Smooth muscle cell (in vitro differentiated cells): ENCODE measurements around the gene SPESP1. TPM values are rescaled to one million over a fixed set of nuclear protein-coding genes. Genes with fewer than 3 reads are reported as not detected.
"Not testable (repeated sequence)": the region's sequence is repeated elsewhere in the genome, so short reads cannot be mapped to it uniquely, and the experiment has no call there.

Experiments
- DNase-seq: peaks from one replicate; lab custom pipeline; 2025; ENCODE audit not compliant: unreplicated experiment; lab: John Stamatoyannopoulos, UW
- H2AFZ ChIP-seq: fragments of 200-600 bp; sonication (generic); 2 replicates; pipeline ENCODE4 v1.6.0; 2016; ENCODE audit warnings: antibody characterized with exemption, low read depth, mild to moderate bottlenecking
- H3F3A ChIP-seq: fragments of 200-600 bp; sonication (generic); 2 replicates; pipeline ENCODE4 v1.6.0; 2017; ENCODE audit warnings: antibody characterized with exemption, low read depth
- H3K27ac ChIP-seq: fragments of 200-600 bp; sonication (generic); 2 replicates; pipeline ENCODE4 v1.5.1; 2016; ENCODE audit warnings: low read depth, mild to moderate bottlenecking
- H3K27me3 ChIP-seq: fragments of 200-600 bp; sonication (generic); 2 replicates; pipeline ENCODE4 v1.6.1; 2016; ENCODE audit warnings: low read depth, mild to moderate bottlenecking
- H3K36me3 ChIP-seq: fragments of 200-600 bp; sonication (generic); 2 replicates; pipeline ENCODE4 v1.5.1; 2016; ENCODE audit warnings: low read depth
- H3K4me1 ChIP-seq: fragments of 200-600 bp; sonication (generic); 2 replicates; pipeline ENCODE4 v1.5.1; 2016; ENCODE audit warnings: low read depth
- H3K4me2 ChIP-seq: fragments of 200-600 bp; sonication (generic); 2 replicates; pipeline ENCODE4 v1.6.0; 2016; ENCODE audit warnings: mild to moderate bottlenecking
- H3K4me3 ChIP-seq: fragments of 200-600 bp; sonication (generic); 2 replicates; pipeline ENCODE4 v1.5.1; 2016; ENCODE audit warnings: mild to moderate bottlenecking
- H3K79me2 ChIP-seq: fragments of 200-600 bp; sonication (generic); 2 replicates; pipeline ENCODE4 v1.6.0; 2016; ENCODE audit warnings: low read depth, mild to moderate bottlenecking
- H3K9ac ChIP-seq: fragments of 200-600 bp; sonication (generic); 2 replicates; pipeline ENCODE4 v1.6.0; 2016; ENCODE audit warnings: low read depth
- H3K9me3 ChIP-seq: fragments of 200-600 bp; sonication (generic); replicated peaks from 2 replicates; pipeline ENCODE4 v1.5.1; 2016; ENCODE audit warnings: low read depth
- H4K20me1 ChIP-seq: fragments of 200-600 bp; sonication (generic); 2 replicates; pipeline ENCODE4 v1.6.0; 2016; ENCODE audit warnings: low read depth
- WGBS: methylation state at CpG from one replicate; pipeline ENCODE4 v1.1.7; 2016; ENCODE audit warnings: low lambda C conversion rate; 5-methylcytosine and 5-hydroxymethylcytosine counted together
- polyA plus RNA-seq: library from polyadenylated mRNA; unstranded; fragments of >200 nt; fragmentation: Nextera tagmentation; extraction: Ambion mirVana; gene quantifications from 2 replicates; pipeline ENCODE4 v1.2.1, GENCODE V29; 2016
- total RNA-seq: library from RNA; depleted of rRNA; stranded (reverse); fragments of >200 nt; gene quantifications from 2 replicates; pipeline ENCODE4 v1.2.3, GENCODE V29; 2014
- TF ChIP-seq, protein P1 (sequence below): fragments of 200-600 bp; sonication (generic); IDR thresholded peaks from 2 replicates; pipeline ENCODE4 v1.5.1; 2017; ENCODE audit warnings: borderline replicate concordance, mild to moderate bottlenecking, antibody characterized with exemption; ENCODE audit not compliant: insufficient read depth, poor library complexity, severe bottlenecking

Gene SPESP1
- total and polyA plus RNA-seq, 2 experiments from 2014 or later: not detected

DNA sequence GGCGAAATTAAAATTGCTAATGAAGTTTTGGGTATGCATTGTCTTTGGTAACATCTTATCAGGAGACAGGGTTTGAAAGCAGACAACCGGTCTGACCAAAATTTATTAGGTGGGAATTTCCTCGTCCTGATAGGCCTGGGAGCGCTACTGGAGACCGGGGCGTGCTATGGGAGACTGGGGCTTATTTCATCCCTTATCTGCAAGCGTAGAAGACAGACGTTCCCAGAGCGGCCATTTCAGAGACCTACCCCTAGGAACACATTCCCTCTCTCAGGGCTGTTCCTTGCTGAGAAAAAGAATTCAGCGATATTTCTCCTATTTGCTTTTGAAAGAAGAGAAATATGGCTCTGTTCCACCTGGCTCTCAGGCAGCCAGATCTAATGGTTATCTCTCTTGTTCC is 47.1 kb downstream of the SPESP1 start:
- not testable (repeated sequence) for H3K4me2 ChIP-seq, H4K20me1 ChIP-seq, H3K79me2 ChIP-seq, H3F3A ChIP-seq, H3K9ac ChIP-seq, H3K27me3 ChIP-seq, H3K9me3 ChIP-seq, H3K36me3 ChIP-seq, DNase-seq, H3K4me1 ChIP-seq, H3K4me3 ChIP-seq, H2AFZ ChIP-seq, H3K27ac ChIP-seq
- 90% methylated on average over 10 of the region's 10 CpGs for WGBS

DNA sequence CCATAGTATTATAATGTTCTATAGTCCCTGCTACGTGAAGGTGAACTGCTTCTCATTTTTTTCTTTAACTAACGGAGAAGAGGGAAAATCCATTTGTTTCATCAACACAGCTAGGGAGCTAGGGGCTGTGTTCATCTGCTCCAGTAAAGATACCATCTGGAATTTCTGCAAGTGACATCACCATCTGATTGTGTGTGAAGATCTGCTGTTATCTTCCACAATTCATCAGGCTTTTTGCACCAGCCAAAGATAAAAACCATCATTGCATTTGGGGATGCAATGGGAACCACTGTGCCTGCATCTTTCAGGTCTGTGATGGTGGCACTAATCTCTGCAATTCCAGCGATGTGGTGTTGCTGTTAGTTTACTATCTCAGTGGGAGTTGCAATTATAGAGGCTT is 48.7 kb downstream of the SPESP1 start:
- Histone ChIP-seq H3K4me2 (no peak overlapping the region), H3F3A (no peaks in the 10 kb centered on the region), H3K9ac (no peak overlapping the region), H3K27ac (no peak overlapping the region), H4K20me1 (no peaks in the 10 kb centered on the region), H3K4me3 (no peak overlapping the region), H3K36me3 (no peaks in the 10 kb centered on the region), H3K79me2 (no peaks in the 10 kb centered on the region), H3K9me3 (no peaks in the 10 kb centered on the region), H3K27me3 (no peaks in the 10 kb centered on the region), H3K4me1 (no peaks in the 10 kb centered on the region), H2AFZ (no peak overlapping the region)
- TF ChIP-seq, protein P1, sequence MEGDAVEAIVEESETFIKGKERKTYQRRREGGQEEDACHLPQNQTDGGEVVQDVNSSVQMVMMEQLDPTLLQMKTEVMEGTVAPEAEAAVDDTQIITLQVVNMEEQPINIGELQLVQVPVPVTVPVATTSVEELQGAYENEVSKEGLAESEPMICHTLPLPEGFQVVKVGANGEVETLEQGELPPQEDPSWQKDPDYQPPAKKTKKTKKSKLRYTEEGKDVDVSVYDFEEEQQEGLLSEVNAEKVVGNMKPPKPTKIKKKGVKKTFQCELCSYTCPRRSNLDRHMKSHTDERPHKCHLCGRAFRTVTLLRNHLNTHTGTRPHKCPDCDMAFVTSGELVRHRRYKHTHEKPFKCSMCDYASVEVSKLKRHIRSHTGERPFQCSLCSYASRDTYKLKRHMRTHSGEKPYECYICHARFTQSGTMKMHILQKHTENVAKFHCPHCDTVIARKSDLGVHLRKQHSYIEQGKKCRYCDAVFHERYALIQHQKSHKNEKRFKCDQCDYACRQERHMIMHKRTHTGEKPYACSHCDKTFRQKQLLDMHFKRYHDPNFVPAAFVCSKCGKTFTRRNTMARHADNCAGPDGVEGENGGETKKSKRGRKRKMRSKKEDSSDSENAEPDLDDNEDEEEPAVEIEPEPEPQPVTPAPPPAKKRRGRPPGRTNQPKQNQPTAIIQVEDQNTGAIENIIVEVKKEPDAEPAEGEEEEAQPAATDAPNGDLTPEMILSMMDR: no peak
- no peak for DNase-seq
- 64% methylated on average over 3 of the region's 3 CpGs for WGBS

DNA sequence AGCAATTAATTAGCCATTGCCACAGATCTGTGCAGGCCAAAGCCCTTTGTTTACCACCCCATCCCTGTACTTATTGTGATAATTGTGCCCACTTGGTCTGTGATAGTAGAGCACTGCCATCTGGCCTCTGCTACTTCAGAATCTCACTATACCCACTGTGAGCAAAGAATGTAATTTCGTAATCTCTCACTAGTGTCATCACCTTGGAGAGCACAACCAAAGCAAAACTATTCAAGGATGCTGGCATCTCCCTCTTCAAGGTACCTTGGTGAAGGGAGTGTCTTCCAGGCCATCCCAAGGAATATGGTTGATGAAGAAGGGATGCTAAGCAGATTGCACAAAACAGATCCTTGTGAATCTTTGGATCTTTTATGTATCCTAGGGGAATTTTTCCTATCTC is 49.5 kb downstream of the SPESP1 start:
- Histone ChIP-seq H3K27me3 (no peaks in the 10 kb centered on the region), H3K9me3 (no peaks in the 10 kb centered on the region), H4K20me1 (no peaks in the 10 kb centered on the region), H2AFZ (no peak overlapping the region), H3K4me1 (peaks cover 3% of the 10 kb centered on the region), H3K36me3 (no peaks in the 10 kb centered on the region), H3K4me3 (no peak overlapping the region), H3K4me2 (no peak overlapping the region), H3F3A (no peaks in the 10 kb centered on the region), H3K79me2 (no peaks in the 10 kb centered on the region), H3K27ac (no peak overlapping the region), H3K9ac (no peak overlapping the region)
- WGBS: 86% methylated on average over 1 of the region's 1 CpG
- TF ChIP-seq, protein P1: no peak
- DNase-seq: no peak

DNA sequence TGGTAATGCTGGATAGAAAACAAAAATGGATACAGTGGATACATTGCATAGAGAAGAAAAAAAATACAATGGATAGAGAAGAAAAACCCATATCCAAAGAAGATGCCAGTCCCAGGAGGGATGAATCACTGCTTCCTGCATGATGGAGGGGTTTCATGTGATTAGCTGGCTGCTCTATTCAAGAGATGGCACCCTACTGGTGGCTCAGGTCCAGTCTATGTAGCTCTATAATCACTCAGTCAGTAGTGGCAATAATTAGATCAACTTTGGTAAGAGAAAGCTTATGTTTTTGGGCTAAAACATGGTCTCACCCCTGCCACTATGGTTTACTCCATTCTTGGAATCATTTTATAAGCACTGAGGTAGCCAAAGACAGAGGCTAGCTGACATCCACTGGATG is 50.5 kb downstream of the SPESP1 start:
- DNase-seq: no peak
- no peaks in the 10 kb centered on the region for H3K36me3 ChIP-seq
- H3K4me3 ChIP-seq: no peak overlapping the region
- no peaks in the 10 kb centered on the region for H3K27me3 ChIP-seq
- TF ChIP-seq, protein P1: no peak
- H3K4me1 ChIP-seq: peaks cover 3% of the 10 kb centered on the region
- H3K27ac ChIP-seq: no peak overlapping the region
- H2AFZ ChIP-seq: no peak overlapping the region
- H3K9me3 ChIP-seq: no peaks in the 10 kb centered on the region
- H4K20me1 ChIP-seq: no peaks in the 10 kb centered on the region
- no peaks in the 10 kb centered on the region for H3F3A ChIP-seq
- no peaks in the 10 kb centered on the region for H3K79me2 ChIP-seq
- H3K4me2 ChIP-seq: no peak overlapping the region
- no peak overlapping the region for H3K9ac ChIP-seq
